GM12878 (cell line): ENCODE measurements around the gene TCERG1L. TPM values are rescaled to one million over a fixed set of nuclear protein-coding genes. Genes with fewer than 3 reads are reported as not detected.

Source experiments
- CREM ChIP-seq: IDR thresholded peaks from 2 replicates; pipeline ENCODE4 v1.6.1; 2014; ENCODE audit warnings: antibody characterized with exemption, low read depth
- KLF5 ChIP-seq: fragments of 450-650 bp; IDR thresholded peaks from 2 replicates; pipeline ENCODE4 v1.6.1; 2014; ENCODE audit warnings: mild to moderate bottlenecking; ENCODE audit not compliant: partially characterized antibody
- MEF2A ChIP-seq: IDR thresholded peaks from 2 replicates; pipeline ENCODE4 v1.6.1; 2011; ENCODE audit warnings: low read depth, mild to moderate bottlenecking, low read length, moderate library complexity; ENCODE audit not compliant: insufficient read depth
- PAX8 ChIP-seq: fragments of 450-650 bp; IDR thresholded peaks from 2 replicates; pipeline ENCODE4 v1.6.1; 2017; ENCODE audit warnings: mild to moderate bottlenecking, moderate library complexity
- polyA plus RNA-seq, 11 experiments: library from polyadenylated mRNA; depleted of rRNA in 4 of 11; unstranded in 6 of 11; stranded (reverse) in 5 of 11; fragments of >200 nt; fragmentation: Nextera tagmentation in 4 of 11; fragmentation: Illumina TruSeq in 1 of 11; extraction: Ambion mirVana in 4 of 11; extraction: Trizol in 1 of 11; gene quantifications; 1 replicate in 1 of 11; 2 replicates in 10 of 11; pipeline versions ENCODE4 v1.2.1 to v1.2.3, GENCODE V29; 2011 to 2016; ENCODE audit warnings: inconsistent platforms in 2 of 11, missing spikeins in 2 of 11, low read depth in 1 of 11
- total RNA-seq, 4 experiments: library from RNA; depleted of rRNA in 3 of 4; stranded (reverse); fragments of >200 nt in 3 of 4; fragmentation: Illumina TruSeq in 1 of 4; extraction: Trizol in 1 of 4; gene quantifications; 2 replicates each; pipeline versions ENCODE4 v1.2.1 to v1.2.3, GENCODE V29; 2013 to 2021
- TF ChIP-seq, protein P1 (sequence below): fragments of 450-650 bp; formaldehyde crosslinking; IDR thresholded peaks from 2 replicates; pipeline ENCODE4 v1.4.0; 2020; ENCODE audit warnings: mild to moderate bottlenecking, moderate library complexity
- TF ChIP-seq, protein P2 (sequence below): fragments of 450-650 bp; conservative IDR thresholded peaks from 2 replicates; pipeline ENCODE4 v1.6.1; 2017; ENCODE audit warnings: mild to moderate bottlenecking, moderate library complexity
- TF ChIP-seq, protein P3 (sequence below): IDR thresholded peaks from 2 replicates; pipeline ENCODE4 v1.6.1; 2011; ENCODE audit warnings: mild to moderate bottlenecking, low read depth, low read length, moderate library complexity; ENCODE audit not compliant: insufficient replicate concordance

TCERG1L gene
- total and polyA plus RNA-seq, 10 of the 15 experiments (the other 5 are each of a cell fraction or from before 2014, with no cell fraction given): not detected

DNA sequence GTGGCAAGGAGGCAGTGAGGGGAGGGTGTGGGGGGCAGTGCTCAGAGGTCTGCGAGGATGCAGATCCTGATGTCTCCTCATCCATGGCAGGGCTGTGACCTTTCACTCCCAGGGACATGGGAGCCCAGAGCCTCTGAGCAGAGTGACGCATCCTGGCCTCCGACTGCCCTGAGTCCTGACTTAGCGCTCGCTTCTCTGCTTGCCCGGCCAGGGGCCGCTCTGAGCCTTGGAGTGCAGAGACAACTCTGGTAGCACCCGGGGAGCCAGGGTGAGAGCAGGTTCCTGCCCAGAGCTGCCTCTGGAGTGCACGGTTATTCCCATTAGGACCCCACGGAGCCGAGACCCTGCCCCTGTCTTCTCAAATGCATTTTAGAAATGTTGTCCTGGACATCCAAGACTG, 188.0 kb downstream of the TCERG1L start (continued):
- TF ChIP-seq, protein P1, sequence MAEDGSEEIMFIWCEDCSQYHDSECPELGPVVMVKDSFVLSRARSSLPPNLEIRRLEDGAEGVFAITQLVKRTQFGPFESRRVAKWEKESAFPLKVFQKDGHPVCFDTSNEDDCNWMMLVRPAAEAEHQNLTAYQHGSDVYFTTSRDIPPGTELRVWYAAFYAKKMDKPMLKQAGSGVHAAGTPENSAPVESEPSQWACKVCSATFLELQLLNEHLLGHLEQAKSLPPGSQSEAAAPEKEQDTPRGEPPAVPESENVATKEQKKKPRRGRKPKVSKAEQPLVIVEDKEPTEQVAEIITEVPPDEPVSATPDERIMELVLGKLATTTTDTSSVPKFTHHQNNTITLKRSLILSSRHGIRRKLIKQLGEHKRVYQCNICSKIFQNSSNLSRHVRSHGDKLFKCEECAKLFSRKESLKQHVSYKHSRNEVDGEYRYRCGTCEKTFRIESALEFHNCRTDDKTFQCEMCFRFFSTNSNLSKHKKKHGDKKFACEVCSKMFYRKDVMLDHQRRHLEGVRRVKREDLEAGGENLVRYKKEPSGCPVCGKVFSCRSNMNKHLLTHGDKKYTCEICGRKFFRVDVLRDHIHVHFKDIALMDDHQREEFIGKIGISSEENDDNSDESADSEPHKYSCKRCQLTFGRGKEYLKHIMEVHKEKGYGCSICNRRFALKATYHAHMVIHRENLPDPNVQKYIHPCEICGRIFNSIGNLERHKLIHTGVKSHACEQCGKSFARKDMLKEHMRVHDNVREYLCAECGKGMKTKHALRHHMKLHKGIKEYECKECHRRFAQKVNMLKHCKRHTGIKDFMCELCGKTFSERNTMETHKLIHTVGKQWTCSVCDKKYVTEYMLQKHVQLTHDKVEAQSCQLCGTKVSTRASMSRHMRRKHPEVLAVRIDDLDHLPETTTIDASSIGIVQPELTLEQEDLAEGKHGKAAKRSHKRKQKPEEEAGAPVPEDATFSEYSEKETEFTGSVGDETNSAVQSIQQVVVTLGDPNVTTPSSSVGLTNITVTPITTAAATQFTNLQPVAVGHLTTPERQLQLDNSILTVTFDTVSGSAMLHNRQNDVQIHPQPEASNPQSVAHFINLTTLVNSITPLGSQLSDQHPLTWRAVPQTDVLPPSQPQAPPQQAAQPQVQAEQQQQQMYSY (CRISPR knock-in tag): no peak
- TF ChIP-seq, protein P2, sequence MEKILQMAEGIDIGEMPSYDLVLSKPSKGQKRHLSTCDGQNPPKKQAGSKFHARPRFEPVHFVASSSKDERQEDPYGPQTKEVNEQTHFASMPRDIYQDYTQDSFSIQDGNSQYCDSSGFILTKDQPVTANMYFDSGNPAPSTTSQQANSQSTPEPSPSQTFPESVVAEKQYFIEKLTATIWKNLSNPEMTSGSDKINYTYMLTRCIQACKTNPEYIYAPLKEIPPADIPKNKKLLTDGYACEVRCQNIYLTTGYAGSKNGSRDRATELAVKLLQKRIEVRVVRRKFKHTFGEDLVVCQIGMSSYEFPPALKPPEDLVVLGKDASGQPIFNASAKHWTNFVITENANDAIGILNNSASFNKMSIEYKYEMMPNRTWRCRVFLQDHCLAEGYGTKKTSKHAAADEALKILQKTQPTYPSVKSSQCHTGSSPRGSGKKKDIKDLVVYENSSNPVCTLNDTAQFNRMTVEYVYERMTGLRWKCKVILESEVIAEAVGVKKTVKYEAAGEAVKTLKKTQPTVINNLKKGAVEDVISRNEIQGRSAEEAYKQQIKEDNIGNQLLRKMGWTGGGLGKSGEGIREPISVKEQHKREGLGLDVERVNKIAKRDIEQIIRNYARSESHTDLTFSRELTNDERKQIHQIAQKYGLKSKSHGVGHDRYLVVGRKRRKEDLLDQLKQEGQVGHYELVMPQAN: no peak
- no peak for TF ChIP-seq MEF2A
- TF ChIP-seq, protein P3, sequence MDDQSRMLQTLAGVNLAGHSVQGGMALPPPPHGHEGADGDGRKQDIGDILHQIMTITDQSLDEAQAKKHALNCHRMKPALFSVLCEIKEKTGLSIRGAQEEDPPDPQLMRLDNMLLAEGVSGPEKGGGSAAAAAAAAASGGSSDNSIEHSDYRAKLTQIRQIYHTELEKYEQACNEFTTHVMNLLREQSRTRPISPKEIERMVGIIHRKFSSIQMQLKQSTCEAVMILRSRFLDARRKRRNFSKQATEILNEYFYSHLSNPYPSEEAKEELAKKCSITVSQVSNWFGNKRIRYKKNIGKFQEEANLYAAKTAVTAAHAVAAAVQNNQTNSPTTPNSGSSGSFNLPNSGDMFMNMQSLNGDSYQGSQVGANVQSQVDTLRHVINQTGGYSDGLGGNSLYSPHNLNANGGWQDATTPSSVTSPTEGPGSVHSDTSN: no peak
- no peak for TF ChIP-seq PAX8
- TF ChIP-seq KLF5: no peak
- TF ChIP-seq CREM: no peak
